ENCODE measurements around the gene RGP1.
A peak's percentile ranks its signal among the peaks of the same experiment; 100 is the strongest.

The RGP1 gene

GRCh38 chr9:35723908-35724307 lies 25.2 kb upstream of the RGP1 start:
- no peak for DNase-seq

- no peak for DNase-seq
Measured at GRCh38 chr9:35725362-35725761, 23.7 kb upstream of the RGP1 start.

GRCh38 chr9:35726931-35727330 lies 22.2 kb upstream of the RGP1 start:
- DNase-seq: no peak

GRCh38 chr9:35727676-35728040 lies 21.4 kb upstream of the RGP1 start:
- DNase-seq: no peak

GRCh38 chr9:35728041-35728971 lies 20.8 kb upstream of the RGP1 start:
- no peak for DNase-seq

- no peak for DNase-seq
Measured at GRCh38 chr9:35729101-35729500, 20.0 kb upstream of the RGP1 start.

GRCh38 chr9:35729700-35730485 lies 19.2 kb upstream of the RGP1 start:
- no peak for DNase-seq

- no peak for DNase-seq
Measured at GRCh38 chr9:35730486-35730854, 18.6 kb upstream of the RGP1 start.

- DNase-seq: no peak
Measured at GRCh38 chr9:35731415-35732184, 17.5 kb upstream of the RGP1 start.

- peak; percentile 96 for DNase-seq
Measured at GRCh38 chr9:35732185-35732799, 16.8 kb upstream of the RGP1 start, which contains the start of the genes CREB3 and TLN1. TSS of gene CREB3 (plus strand) at chr9:35732666. CDS start at chr9:35732773, 107 bp downstream. TSS of gene TLN1 (minus strand) at chr9:35732195. CDS start at chr9:35725694, 6,501 bp downstream.

GRCh38 chr9:35732800-35733541 lies 16.1 kb upstream of the RGP1 start:
- DNase-seq: no peak

GRCh38 chr9:35734096-35734495 lies 15.0 kb upstream of the RGP1 start:
- no peak for DNase-seq

GRCh38 chr9:35736201-35736633 lies 12.9 kb upstream of the RGP1 start:
- no peak for DNase-seq

- no peak for DNase-seq
Measured at GRCh38 chr9:35737143-35737542, 11.9 kb upstream of the RGP1 start.

GRCh38 chr9:35738186-35738585 lies 10.9 kb upstream of the RGP1 start:
- DNase-seq: no peak

- DNase-seq: no peak
Measured at GRCh38 chr9:35738924-35739323, 10.2 kb upstream of the RGP1 start.

- DNase-seq: no peak
Measured at GRCh38 chr9:35740243-35740642, 8.8 kb upstream of the RGP1 start.

- DNase-seq: no peak
Measured at GRCh38 chr9:35741740-35742139, 7.3 kb upstream of the RGP1 start.

GRCh38 chr9:35743452-35743851 lies 5.6 kb upstream of the RGP1 start:
- DNase-seq: no peak

- DNase-seq: no peak
Measured at GRCh38 chr9:35743880-35744518, 5.1 kb upstream of the RGP1 start.

- DNase-seq: no peak
Measured at GRCh38 chr9:35745569-35745968, 3.5 kb upstream of the RGP1 start.

Data from NCI-H2171 (cell line).